DND-41 (cell line): Measurements from ENCODE around the gene CNR1.

ENCODE experiments used
- EZH2 ChIP-seq: IDR thresholded peaks from 3 replicates; pipeline ENCODE4 v1.6.1; 2012; ENCODE audit warnings: borderline replicate concordance, low read depth, mild to moderate bottlenecking, moderate library complexity, low read length, inconsistent platforms; ENCODE audit not compliant: severe bottlenecking
- TF ChIP-seq, protein P1 (sequence below): IDR thresholded peaks from 2 replicates; pipeline ENCODE4 v1.5.1; 2012; ENCODE audit warnings: borderline replicate concordance, low read length, moderate library complexity, mild to moderate bottlenecking; ENCODE audit not compliant: poor library complexity, severe bottlenecking; ENCODE audit errors: extremely low read depth

DNA sequence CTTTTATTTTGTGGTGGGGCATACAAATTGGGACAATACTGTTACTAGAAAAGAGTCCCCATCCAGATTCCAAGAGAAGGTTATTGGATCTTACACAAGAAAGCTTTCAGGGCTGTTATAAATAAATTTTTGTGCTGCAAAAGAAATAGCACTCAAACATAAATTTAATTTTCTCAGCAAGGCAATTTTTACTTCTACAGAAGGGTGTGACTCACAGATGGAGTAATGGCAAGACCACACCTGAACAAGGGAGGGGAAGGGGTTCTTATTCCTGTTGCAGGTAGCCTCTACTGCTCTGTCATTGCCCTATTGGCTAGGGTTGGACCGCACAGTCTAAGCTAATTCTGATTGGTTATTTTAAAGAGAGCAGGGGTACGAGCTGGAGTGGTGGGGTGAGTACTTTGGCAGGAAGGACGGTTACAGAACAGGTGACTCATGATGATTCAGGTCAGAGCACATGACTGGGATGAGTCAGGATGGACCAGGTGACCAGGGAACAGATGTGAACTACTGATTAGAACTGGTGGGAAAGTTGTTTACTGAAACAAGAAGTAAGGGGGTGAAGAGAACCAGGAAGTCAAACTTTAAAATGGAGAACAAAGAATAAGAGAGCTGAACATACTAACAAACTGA, 41.1 kb downstream of the CNR1 start:
- TF ChIP-seq, protein P1, sequence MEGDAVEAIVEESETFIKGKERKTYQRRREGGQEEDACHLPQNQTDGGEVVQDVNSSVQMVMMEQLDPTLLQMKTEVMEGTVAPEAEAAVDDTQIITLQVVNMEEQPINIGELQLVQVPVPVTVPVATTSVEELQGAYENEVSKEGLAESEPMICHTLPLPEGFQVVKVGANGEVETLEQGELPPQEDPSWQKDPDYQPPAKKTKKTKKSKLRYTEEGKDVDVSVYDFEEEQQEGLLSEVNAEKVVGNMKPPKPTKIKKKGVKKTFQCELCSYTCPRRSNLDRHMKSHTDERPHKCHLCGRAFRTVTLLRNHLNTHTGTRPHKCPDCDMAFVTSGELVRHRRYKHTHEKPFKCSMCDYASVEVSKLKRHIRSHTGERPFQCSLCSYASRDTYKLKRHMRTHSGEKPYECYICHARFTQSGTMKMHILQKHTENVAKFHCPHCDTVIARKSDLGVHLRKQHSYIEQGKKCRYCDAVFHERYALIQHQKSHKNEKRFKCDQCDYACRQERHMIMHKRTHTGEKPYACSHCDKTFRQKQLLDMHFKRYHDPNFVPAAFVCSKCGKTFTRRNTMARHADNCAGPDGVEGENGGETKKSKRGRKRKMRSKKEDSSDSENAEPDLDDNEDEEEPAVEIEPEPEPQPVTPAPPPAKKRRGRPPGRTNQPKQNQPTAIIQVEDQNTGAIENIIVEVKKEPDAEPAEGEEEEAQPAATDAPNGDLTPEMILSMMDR: no peak
- no peak for TF ChIP-seq EZH2
